Hepatic stellate cell (primary cell): ENCODE results near the gene NCOR1.
A peak's percentile ranks its signal among the peaks of the same experiment; 100 is the strongest.
"Not testable (repeated sequence)": the region's sequence is repeated elsewhere in the genome, so short reads cannot be mapped to it uniquely, and the experiment has no call there.

Experiments
- DNase-seq: peaks from one replicate; pipeline ENCODE4 v3.0.0; 2011; ENCODE audit warnings: low spot score

The NCOR1 gene

DNA sequence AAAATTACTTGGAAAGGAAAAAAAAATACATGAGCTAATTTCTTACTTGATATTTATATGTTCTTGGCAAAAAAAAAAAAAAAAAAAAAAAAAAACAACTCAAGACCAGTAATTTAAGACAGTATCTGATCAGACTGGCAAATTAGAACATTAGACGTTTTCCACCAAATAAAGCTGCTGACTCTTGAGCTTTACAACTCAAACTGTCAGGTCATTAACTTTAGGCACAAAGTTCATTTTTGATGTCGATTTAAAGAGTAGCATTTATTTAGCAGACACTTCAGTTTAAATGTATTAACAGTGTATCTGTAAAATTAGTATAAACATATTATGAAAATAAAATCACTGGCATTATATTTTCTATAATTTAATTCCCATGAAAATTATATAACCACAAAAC, 66.7 kb downstream of the NCOR1 start:
- no peak for DNase-seq

DNA sequence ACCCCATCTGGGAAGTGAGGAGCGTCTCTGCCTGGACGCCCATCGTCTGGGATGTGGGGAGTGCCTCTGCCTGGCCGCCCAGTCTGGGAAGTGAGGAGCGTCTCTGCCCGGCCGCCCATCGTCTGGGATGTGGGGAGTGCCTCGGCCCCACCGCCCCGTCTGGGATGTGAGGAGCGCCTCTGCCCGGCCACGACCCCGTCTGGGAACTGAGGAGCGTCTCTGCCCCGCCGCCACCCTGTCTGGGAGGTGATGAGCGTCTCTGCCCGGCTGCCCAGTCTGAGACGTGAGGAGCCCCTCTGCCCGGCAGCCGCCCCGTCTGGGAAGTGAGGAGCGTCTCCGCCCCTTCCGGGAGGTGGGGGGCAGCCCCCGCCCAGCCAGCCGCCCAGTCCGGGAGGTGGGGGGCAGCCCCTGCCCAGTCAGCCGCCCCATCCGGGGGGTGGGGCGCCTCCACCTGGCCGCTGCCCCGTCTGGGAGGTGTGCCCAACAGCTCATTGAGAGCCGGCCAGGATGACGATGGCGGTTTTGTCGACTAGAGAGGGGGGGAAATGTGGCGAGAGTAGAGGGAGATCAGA, 69.9 kb downstream of the NCOR1 start:
- not testable (repeated sequence) for DNase-seq

DNA sequence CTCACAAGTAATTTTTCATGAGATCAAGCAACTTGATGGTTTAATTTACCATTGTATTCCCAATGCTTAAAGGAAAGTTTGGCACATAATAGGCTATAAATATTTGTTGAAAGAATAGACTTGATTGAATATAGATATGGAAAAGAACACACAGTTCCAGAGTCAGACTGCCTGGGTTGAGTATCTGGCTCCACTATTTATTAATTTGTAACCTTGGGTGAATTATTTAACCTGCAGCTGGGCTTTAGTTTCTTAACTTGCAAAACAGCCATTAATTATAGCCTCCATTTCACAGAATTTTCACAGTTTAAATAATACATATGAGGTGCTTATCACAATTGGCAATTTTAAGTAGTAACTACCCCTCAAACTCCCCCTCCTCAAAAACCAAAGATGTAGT, 73.6 kb downstream of the NCOR1 start:
- no peak for DNase-seq

DNA sequence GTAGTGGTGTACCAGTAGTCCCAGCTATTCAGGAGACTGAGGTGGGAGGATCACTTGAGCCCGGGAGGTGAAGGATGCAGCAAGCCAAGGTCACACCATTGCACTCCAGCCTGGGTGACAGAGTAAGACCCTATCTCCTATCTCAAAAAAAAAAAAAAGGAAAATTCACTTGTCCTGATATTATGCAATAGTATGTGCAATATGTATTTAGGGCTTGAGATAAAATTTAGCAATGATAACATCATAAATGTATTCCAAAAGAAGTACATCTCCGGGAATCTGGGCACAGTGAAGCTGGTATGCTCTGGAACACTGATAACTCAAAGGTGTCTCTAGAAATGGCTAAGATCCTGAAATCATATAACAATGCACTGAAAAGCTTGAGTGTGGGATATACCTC, 74.5 kb downstream of the NCOR1 start:
- DNase-seq, result no peak

DNA sequence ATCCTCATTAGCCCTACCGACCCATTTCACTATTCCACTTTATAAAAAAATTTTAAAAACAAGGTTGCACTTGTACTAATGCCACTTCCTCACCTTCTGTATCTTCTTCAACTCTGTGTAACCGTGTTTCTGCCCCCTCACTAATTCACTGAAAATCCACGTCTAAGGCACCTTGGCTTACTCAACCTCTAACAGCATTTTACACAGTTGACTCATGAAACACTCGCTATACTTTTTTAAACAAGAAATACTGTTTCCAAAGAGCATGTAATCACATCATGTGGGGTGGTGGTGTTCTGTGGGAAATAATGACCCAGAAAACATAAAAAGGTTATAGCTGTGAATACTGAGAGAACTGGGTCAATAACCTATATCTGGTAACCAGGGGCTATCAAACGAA, 79.9 kb downstream of the NCOR1 start:
- no peak for DNase-seq

DNA sequence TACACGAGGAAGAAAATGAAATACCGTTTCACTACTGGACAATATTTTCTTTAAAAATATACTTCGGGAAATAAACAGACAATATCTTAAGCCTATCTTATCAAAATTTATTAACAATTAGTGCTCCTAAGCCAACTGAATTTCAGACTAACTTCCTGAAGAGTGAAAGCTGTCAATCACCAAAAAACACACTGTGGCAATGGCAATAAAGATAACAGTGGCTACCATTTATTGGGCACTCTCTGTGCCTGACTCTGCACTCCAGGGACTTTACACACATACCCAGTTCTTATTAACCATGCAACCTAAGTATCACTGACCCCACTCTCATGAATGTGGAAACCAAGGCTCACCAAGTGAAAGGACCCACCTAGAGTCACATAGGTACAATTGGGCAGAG, 83.7 kb downstream of the NCOR1 start:
- no peak for DNase-seq

DNA sequence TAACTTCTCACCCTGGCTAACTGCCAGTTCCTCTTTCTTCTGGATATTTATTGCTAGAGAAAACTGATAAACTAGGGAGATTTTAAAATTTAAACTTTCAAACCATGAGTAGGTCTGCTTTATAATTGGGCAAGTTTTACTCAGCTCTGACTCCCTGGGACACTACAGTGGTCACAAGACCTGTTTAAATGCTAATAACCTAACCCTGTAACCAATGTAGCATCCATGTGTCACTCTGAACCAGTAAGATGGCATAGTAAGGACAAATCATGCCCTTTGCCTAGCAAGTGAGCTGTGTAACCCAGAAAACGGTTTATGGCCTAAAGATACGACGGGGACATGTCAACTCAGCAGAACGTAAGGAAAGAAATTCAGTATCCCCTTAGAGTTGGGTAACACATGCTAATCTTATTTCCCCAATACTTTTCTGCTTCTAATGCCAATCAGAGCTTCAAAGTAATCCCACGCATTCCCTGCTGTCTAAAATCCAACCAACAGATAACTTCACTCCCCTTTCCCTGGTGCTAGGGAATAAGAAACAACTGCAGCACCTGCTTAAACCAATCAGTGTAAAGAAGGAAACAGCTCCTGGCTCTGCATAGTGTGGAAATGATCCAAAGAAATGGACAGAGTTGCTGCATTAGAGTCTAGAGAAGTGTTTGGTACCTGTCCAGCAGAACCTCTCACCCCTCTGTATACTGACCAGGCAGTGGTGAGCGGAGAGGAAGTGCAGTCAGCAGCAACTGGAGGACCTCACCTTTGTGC, 85.7 kb downstream of the NCOR1 start:
- no peak for DNase-seq

DNA sequence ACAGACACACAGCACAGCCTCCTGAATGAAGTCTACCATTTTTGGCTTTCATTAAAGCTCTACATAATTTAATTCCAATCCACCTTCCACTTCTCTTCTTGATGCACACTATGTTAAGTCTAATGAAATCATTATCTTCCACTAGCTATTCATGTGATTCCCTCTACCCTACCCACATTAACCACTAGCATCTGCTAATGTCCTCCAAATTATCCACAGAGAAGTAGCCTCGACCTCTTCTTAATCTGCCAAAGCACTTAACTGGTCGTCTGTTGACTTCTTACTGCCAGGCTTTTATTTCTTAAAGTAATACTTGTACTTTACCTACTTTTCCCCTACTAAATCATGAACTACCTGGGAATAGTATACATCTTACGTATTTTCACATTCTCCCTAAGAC, 91.8 kb downstream of the NCOR1 start:
- DNase-seq, result no peak

DNA sequence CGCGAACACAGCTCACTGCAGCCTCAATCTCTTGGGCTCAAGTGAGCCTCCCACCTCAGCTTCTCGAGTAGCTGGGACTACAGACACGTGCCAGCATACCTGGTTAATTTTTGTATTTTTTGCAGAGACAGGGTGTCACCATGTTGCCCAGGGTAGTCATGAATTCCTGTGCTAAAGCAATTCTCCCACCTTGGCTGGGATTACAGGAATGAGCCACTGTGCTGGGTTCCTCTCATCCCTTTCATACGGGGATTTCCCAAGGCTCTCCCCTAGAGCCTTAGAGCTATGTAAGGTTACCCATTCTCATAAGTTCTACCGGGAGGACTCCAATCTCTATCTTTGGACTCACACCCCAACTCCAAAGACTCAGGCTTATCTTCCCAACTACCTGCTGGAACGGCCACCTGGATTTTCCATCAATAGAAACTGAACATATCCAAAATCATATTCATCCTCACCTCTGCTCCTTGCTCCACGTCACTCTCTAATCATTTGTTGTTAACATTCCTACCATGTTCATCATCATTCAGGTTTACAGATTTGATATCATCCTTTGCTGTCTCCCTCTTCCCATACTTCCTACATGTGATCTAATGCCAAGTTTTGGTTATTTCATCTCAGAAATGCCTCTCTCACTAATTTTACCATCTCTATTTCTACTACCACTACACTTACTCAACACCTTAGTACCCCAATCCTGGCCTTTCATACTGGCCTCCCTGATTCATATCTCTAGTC, 92.5 kb downstream of the NCOR1 start:
- no peak for DNase-seq

DNA sequence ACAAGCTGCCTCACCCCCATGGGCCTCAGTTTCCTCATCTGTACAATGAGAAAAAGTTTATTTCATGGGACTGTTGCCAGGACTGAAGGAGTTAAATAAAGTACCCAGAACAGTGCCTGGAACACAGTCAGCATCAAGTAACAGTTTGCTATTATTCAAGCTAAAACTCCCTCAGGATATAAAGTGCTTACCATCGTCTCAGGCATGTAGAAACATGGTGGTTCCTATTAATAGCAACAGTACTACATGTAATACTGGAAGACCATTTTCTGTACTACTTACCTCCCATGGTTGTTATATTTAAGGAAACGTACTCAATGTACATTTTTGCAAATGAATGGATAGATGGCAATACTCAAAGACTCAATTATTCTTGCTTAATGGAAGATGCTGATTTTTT, 93.4 kb downstream of the NCOR1 start:
- DNase-seq, result no peak

DNA sequence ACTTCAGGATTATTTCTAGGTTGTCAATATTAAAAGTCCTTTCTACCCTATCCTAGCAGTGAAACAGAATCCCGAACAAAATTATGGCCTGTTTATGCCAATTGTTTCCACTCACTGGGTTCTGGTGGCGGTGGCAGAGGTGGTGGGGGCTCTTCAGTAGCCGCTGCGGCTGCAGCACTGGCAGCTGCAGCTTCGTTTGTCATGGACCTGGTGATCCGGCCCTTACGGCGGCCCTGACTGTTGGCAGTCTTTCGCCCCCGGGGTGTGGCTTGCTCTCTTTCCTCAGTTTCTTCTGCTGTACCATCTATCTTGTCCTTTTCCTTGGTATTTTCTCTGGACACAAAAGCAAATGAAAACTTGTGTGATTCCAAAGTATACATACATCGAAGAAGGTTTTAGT, 94.4 kb downstream of the NCOR1 start:
- no peak for DNase-seq

DNA sequence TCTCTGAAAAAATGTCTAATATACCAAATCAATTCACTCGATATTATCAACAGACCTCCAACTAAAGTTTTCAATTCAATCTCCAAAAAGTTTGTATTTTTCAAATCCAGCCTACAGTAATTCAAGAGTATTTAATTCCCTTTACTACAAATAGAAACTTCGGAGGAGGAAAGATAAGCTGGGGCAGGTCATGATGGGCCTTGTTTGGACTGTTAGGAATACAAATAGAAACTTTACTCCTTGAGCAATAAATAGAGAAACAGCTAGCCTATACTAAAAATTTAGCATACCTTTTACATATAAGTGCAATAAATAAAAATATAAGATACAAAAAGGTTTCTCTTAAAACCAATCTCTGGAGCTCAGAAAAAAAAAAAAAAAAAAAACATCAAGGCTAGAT, 98.2 kb downstream of the NCOR1 start:
- DNase-seq, result no peak

DNA sequence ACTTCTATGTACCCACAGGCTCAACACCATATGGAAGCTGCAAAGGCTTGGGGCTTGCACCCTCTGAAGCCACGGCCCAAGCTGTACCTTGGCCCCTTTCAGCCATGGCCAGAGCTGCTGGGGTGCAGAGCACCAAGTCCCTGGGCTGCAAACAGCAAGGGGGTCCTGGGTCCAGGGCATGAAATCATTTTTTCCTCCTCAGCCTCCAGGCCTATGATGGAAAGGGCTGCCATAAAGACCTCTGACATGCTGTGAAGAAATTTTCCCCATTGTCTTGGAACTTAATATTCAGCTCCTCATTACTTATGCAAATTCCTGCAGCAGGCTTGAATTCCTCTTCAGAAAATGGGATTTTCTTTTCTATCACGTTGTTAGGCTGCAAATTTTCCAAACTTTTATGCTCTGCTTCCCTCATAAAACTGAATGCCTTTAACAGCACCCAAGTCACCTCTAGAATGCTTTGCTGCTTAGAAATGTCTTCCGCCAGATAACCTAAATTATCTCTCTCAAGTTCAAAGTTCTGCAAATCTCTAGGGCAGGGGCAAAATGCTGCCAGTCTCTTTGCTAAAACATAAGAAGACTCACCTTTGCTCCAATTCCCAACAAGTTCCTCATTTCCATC, 100.1 kb downstream of the NCOR1 start:
- not testable (repeated sequence) for DNase-seq

DNA sequence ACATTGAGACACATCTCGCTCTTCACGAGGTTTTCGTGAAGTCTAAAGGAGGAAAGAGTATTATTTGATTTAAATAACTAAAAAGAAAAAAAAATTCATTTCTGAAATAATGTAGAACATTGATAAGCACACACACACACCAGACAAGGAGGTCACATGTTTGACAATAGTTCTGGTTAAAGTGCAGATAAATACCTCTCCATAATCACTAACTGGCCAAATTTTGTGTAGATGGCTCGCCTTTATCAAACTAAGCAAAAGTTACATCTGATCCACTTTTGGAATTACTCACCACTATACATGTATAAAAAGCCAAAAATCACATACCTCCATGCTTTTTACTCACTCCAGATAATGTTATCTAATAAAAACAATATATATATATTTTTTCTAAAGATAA, 106.5 kb downstream of the NCOR1 start:
- DNase-seq, result no peak

DNA sequence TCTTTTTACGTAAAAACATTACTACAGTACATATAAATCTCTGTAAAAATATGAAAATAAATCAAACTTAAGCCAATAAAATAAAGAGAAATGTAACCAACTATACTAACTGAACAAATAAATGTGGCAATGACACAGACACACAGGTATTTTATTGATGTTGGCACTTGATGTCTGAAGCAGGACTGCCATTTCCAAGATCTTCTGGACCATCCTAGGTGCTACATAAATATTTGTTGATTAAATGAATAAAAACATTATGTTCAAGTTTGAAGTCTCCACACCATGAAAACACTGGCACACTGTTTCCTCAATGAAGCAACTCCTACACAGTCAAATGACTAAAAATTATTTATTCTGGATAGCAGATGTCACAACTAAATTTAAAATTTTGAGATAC, 106.9 kb downstream of the NCOR1 start:
- DNase-seq, result no peak

DNA sequence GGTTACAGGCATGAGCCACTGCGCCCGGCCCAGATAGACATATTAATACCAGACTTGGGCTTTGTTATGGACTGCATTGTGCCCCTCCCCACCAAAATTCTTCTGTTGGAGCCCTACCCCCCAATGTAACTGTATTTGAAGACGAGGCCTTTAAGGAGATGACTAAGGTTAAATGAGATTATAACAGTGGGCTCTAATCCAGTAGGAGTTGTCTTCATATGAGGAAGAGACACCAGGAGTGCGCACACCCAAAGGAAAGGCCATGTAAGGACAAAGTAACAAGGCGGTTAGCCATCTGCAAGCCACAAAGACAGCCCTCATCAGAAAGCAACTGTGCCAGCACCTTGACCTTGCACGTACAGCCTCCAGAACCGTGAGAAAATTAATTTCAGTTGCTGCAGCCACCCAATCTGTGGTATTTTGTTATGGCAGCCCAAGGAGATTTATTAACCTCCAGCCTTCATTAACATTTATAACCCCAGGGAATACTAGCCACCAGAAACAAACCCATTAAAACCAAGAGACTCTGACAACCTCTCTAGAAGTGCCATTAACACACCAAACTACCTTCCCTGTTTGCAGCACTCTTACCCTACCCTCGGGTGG, 108.1 kb downstream of the NCOR1 start:
- no peak for DNase-seq

DNA sequence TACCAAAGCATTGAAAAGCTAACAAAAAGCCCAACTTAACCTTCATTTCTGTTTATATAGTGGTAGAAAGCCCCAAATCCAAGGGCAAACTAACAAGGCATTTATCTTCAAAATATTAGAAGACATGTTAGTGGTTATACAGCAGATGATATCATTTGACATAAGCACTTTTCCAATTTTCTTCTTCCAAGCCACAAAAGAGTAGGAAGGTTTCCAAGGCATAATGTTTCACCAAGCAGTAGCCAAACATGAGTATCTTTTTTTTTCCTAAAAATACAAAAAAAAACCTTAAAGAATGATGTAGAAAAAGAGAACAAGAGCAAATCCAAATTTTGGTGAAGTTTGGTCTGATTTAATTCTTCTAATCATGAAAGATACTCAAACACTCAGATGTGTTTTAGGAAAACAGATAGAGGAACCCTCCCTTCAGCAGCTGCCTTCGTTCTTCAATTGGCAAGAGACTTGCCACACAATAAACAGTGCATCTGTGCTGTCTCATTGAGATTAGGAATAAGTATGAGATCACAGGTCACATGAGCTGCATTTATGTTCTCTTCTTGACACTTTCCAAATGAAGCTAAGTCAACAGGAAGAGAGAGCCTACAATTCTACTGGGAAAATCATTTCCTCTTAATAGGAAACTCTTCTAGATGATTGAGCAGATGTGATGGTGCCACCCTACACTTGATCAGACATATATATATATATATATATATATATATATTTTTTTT, 109.0 kb downstream of the NCOR1 start:
- peak; percentile 18 for DNase-seq

DNA sequence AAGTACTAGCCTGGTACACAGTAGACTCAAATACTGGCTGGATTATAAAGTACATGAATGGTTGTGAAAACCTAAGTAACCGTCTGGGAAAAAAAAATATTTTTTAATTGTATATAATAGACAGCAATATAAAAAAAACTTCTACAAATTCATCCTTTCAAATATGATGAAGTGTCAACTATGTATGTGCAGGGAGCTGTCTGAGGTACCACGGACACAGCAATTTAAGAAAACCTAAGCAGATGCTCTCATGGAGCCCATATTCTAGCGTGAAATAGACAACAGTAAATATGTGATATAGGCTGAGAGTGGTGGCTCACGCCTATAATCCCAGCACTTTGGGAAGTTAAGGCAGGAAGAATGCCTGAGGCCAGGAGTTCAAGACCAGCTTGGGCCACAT, 111.1 kb downstream of the NCOR1 start:
- no peak for DNase-seq

DNA sequence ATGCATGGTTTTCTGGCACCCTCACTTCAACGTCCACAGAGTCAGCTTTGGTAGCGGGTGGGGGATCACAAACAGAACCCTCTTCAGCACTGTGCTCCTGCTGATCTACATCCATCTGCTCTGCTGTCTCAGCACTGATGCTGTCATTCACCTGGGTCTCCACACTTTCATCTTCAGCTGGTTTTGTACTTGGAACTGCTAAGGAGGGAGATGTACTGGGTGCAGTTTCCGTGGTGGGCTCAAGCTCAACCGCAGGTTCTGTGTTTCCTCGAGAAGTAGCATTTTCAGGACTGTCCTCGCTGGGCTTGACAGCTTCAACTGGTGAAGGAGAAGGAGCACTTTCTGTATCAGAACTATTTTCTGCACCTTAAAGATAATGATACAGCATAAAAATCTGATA, 113.9 kb downstream of the NCOR1 start:
- DNase-seq, result no peak

DNA sequence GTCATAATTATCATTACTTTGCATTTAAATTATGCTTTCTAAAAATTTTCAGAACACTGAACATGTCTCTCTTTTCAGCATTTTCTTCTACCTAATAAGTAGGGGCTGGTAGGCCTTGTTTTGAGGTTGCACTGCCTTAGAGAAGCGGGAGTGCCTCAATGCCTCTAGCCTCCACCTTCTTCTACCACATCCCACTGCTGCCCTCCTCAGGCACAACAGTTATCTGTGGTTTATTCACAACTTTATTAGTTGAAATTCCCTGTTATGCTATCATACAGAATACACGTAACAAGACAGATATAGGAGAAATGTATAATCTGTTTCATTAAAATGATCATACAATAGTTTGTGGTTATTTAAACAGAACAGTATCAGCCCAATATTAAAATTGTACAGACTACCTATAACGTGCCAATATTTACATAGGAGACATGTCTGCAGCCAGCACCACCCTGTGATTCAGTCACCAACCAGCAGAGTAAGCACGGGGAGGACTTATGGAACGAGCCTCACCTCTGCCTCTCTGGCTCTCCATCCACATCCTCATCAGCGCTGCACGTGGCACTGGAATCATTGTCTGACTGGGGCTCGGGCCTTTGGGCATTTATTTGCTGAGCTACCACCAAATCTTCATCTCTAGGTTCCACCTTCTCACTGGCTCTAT, 114.5 kb downstream of the NCOR1 start:
- DNase-seq, result no peak

DNA sequence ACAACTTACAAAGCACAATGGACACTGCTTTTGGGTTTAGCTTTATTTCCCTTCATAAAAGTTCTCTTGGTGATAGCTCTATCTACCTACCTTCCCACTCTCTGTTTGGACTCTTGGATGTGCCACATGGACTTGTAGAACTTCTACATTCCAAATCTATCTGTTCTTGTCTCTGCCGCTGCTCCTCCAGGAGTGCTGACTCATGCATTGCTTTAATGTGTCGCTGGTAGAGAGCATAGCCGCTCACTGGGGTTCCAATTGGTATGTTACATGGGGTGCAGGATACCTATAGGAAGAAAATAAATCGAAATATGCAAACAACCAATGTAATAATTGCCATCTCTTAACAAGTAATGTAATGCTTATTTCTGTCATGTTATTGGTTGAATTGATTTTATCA, 123.6 kb downstream of the NCOR1 start:
- no peak for DNase-seq
